GM21737 (cell line): Measurements from ENCODE around the gene SRCIN1.
"Not testable (repeated sequence)": the region's sequence is repeated elsewhere in the genome, so short reads cannot be mapped to it uniquely, and the experiment has no call there.

Experiments
- ATAC-seq: cut with Tn5 transposase; IDR thresholded peaks from one replicate; pipeline ENCODE4 v1.9.1; 2021; ENCODE audit warnings: mild to moderate bottlenecking, moderate library complexity; ENCODE audit not compliant: unreplicated experiment

Gene SRCIN1

DNA sequence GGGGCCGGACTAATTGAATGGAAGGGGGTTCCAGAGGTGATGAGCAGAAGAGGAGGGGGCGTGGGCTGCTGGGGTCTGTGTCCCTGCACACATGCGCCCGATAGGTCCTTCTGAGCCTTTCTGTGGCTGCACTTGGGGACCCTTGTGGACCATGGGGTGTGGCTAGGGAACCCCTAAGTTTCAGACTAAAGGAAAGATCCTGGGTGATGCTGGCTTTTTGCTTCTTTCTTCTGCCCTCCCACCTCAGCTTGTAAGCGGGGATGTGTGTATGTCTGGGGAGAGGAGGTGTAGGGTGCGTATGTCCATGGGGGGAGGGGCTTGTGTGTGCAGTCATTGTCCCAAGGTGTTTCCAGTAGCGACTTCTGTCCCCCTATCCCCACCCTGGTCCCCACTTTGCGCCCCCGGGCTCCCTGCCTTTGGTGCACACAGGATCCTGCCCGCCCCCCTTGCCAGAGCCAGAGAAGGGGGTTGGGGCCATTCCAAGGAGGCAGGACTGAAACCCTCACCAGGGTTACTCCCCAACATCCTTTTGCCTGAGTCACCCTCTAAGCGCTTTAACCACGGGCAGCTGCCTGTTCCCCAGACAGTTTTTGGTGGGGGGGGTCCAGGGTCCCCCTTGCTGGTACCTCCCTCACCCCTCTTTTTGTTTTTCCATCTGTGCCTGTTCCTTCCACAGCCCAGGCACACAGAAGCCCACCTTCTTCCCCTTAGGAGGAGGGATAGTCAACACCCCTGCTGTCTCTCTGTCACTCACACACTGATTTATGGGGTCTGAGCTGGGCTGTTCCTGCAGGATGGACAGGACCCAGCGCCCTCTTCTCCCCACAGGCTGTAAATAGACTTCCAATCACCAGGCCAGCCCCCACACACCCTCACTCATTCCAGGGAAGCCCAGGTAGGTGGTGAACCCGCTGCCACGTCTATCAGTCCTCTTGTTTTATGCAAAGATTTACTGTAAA lies 94.3 kb downstream of the SRCIN1 start:
- ATAC-seq = no peak

DNA sequence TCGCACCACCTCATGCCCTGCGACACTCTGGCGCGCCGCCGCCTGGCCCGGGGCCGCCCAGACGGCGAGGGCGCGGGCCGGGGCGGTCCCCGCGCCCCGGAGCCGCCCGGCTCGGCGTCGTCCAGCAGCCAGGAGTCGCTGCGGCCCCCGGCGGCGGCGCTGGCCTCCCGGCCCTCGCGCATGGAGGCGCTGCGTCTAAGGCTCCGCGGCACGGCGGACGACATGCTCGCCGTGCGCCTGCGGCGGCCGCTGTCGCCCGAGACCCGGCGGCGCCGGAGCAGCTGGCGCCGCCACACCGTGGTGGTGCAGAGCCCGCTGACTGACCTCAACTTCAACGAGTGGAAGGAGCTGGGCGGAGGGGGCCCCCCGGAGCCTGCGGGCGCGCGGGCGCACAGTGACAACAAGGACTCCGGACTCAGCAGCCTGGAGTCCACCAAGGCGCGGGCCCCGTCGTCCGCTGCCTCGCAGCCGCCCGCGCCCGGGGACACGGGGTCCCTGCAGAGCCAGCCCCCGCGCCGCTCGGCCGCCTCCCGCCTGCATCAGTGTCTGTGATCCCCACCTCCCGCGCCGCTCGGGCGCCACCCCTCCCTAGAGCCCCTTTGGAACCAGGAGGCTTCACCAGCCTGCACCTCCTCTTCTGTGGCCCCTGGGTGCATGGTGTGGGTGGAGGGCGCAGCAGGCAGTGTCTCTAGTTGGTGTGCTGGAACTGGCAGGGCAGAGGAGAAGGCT lies 95.2 kb downstream of the SRCIN1 start:
- ATAC-seq = no peak

GRCh38 chr17:38509772-38510420 lies 95.9 kb downstream of the SRCIN1 start:
- ATAC-seq = no peak

GRCh38 chr17:38508954-38509771 lies 96.6 kb downstream of the SRCIN1 start:
- no peak for ATAC-seq

DNA sequence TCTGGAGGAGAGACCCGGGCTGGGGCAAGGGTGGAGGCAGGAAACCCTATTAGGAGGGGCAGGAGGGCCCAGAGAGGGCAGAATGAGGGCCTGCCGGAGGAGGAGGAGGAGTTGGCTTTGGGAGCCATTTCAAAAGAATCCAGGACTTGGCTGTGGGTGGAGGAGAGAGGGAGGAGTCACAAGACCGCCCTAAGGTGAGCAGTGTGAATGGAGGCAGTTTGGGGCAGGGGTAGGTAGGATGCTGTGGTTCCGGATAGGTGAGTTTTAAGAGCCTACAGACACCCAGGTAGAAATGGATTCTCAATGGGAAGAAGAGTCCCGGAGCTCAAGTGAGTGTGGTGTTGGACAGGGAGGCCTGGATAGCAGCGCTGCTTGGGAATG lies 97.2 kb downstream of the SRCIN1 start:
- no peak for ATAC-seq

DNA sequence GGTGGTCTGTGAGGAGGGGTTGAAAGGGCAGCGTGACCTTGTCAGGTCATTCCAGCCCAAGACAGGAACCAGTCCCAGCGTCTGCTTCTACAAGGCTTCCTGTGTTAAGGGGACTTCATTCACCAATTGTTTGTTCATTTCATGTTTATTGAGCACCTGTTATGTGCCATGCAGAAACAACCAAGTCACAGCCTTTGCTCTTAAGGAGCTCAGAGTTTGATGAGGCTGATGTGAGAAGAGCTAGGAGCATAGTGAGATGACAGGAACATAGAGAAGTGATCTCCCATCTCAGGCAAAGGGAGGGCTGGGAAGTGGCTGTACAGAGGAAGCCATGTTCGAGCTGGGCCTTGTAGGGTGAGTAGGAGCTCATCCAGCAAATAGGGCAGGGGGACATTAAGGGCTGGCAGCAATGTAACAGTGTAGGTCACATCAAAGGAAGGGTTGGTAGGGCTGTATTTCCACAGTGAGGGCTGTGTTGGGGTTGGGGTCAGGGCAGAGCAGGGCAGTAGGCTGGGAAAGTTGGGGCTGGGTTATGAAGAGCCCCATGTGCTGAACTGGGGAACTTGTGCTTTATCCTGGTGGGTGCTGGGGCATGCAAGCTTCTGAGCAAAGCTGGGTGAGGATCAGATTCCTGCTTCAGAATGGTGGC lies 97.7 kb downstream of the SRCIN1 start:
- no peak for ATAC-seq

- no peak for ATAC-seq
Observed at GRCh38 chr17:38507436-38507835, 98.3 kb downstream of the SRCIN1 start.

DNA sequence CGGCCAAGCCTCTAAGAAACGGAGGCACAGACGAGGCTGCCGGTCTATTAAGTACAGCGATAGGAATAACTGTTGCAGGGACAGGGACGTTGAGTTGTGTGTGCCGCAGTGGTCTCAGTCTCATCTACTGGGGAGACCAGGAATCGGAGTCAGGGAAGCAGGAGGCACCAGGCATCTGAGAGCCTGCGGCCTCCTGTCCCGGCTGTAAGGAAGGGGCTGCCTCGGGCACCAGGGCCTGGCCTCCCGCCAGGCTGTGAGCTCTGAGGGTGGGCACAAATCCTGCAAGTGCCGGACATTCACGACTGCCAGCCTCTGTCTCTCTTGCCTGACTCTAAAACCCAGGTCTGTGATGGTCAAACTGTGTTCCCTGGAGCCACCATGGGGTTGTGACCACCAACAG lies 101.5 kb downstream of the SRCIN1 start:
- no peak for ATAC-seq

GRCh38 chr17:38503286-38503913 lies 102.4 kb downstream of the SRCIN1 start:
- ATAC-seq = not testable (repeated sequence)

DNA sequence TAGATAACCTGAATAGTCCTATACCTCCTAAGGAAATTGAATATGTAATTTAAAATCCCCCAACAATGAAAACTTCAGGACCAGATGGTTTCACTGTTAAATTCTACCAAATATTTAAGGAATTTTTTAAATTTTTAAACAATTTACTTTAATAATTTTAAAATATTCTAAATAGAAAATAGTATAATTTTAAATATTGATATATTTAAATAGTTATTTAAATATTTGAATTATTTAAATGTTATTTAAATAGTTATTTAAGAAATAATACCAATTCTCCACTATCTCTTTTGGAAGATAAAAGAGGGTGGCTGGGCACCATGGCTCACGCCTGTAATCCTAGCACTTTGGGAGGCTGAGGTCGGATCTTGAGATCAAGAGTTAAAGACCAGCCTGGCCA lies 104.0 kb downstream of the SRCIN1 start:
- ATAC-seq = not testable (repeated sequence)

- ATAC-seq = not testable (repeated sequence)
Observed at GRCh38 chr17:38499230-38499629, 106.5 kb downstream of the SRCIN1 start.

GRCh38 chr17:38498353-38498752 lies 107.4 kb downstream of the SRCIN1 start:
- no peak for ATAC-seq

GRCh38 chr17:38497656-38498055 lies 108.1 kb downstream of the SRCIN1 start:
- not testable (repeated sequence) for ATAC-seq

- ATAC-seq = not testable (repeated sequence)
Observed at GRCh38 chr17:38494152-38494551, 111.6 kb downstream of the SRCIN1 start.

GRCh38 chr17:38492067-38493040 lies 113.4 kb downstream of the SRCIN1 start:
- ATAC-seq = not testable (repeated sequence)

- not testable (repeated sequence) for ATAC-seq
Observed at GRCh38 chr17:38491346-38492066, 114.2 kb downstream of the SRCIN1 start.

DNA sequence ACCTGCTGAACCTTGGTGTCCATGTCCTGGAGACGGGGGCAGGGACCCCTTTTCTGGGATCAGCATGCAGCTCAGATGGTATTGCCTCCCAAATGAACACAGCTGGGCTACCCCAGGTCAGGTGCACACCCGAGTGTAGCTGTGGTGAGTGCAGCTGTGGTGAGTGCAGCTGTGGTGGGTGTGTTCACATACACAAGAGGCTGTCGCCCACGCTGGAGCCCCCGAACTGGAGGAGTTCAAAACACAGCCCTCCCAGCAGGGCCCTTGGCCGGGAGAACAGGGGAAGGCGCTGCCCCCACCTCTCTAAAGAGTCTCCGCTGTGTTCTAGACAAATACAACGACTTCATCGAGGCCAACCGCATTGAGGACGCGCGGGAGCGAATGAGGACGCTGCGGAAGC lies 116.0 kb downstream of the SRCIN1 start:
- ATAC-seq = not testable (repeated sequence)
